Heart left ventricle (tissue), 16 donors: Measurements from ENCODE around the gene FABP6. TPM values are rescaled to one million over a fixed set of nuclear protein-coding genes. Genes with fewer than 3 reads are reported as not detected.

Experiments
- ATAC-seq, 4 donors: fragments of 200-7000 bp; cut with Tn5 transposase; one replicate each; pipeline ENCODE4 v1.9.1; 2020 to 2022; ENCODE audit warnings: moderate library complexity in 4 of 4, mild to moderate bottlenecking in 3 of 4, moderate number of reproducible peaks in 1 of 4
- DNase-seq, 5 donors: peaks; one replicate each; pipeline ENCODE4 v3.0.0-alpha.2; 2020
- H3K27ac ChIP-seq, 12 donors: fragments of 200-600 bp; sonication (generic) in 4 of 12; one replicate each; pipeline versions ENCODE4 v1.5.0 to v1.8.0; 2016 to 2022; ENCODE audit warnings: mild to moderate bottlenecking in 2 of 12
- H3K27me3 ChIP-seq, 9 donors: fragments of 200-600 bp; sonication (generic) in 2 of 9; one replicate each; pipeline versions ENCODE4 v1.5.1 to v1.8.0; 2016 to 2022; ENCODE audit warnings: mild to moderate bottlenecking in 3 of 9
- H3K36me3 ChIP-seq, 9 donors: fragments of 200-600 bp; sonication (generic) in 2 of 9; one replicate each; pipeline versions ENCODE4 v1.5.0 to v1.8.0; 2018 to 2022; ENCODE audit warnings: mild to moderate bottlenecking in 2 of 9
- H3K4me1 ChIP-seq, 12 donors: fragments of 200-600 bp; sonication (generic) in 4 of 12; one replicate each; pipeline versions ENCODE4 v1.5.0 to v1.8.0; 2016 to 2022; ENCODE audit warnings: mild to moderate bottlenecking in 3 of 12
- H3K4me3 ChIP-seq, 12 donors: fragments of 200-600 bp; sonication (generic) in 4 of 12; one replicate each; pipeline versions ENCODE4 v1.5.0 to v1.8.0; 2017 to 2022; ENCODE audit warnings: mild to moderate bottlenecking in 9 of 12, moderate library complexity in 4 of 12
- H3K9me3 ChIP-seq, 12 donors: fragments of 200-600 bp; sonication (generic) in 4 of 12; one replicate each; pipeline versions ENCODE4 v1.5.0 to v1.8.0; 2016 to 2022; ENCODE audit warnings: mild to moderate bottlenecking in 1 of 12
- POLR2A ChIP-seq, 2 donors: fragments of 450-650 bp; IDR thresholded peaks; one replicate each; pipeline ENCODE4 v1.6.1; 2017; ENCODE audit warnings: antibody characterized with exemption in 2 of 2, mild to moderate bottlenecking in 2 of 2, moderate library complexity in 2 of 2
- WGBS, 4 donors: extraction: QIAGEN DNeasy Blood & Tissue Kit in 2 of 4; methylation state at CpG; one replicate each; pipeline versions ENCODE4 v1.1.5 to v1.1.7; 2013 to 2018; 5-methylcytosine and 5-hydroxymethylcytosine counted together
- intact Hi-C, 10 donors: fragments of 100-400 bp; cut with DNase I; formaldehyde crosslinking; loops; one replicate each; pipeline versions ENCODE4 v1.11.1 to v1.14.2; 2022
- polyA plus RNA-seq, 2 donors: library from polyadenylated mRNA; stranded (reverse); fragments of 200-250 nt; gene quantifications; one replicate each; pipeline ENCODE4 v1.2.3, GENCODE V29; 2013
- total RNA-seq, 9 donors: library from RNA; depleted of rRNA in 2 of 9; stranded (reverse); fragments of >200 nt in 2 of 9; fragmentation: NEBNext Ultra II Directional in 3 of 9; extraction: Animal tissue kit (Norgen Biotek cat#: 25700) in 3 of 9; gene quantifications; one replicate each; pipeline versions ENCODE4 v1.1.0 to v1.2.4, GENCODE V29; 2016 to 2023
- TF ChIP-seq, protein P1 (sequence below), 12 donors: fragments of 200-600 bp; sonication (generic) in 4 of 12; IDR thresholded peaks; one replicate each; pipeline versions ENCODE4 v1.5.0 to v1.8.0; 2018 to 2022; ENCODE audit warnings: antibody characterized with exemption in 12 of 12, mild to moderate bottlenecking in 5 of 12
- donor health status: ischemic (EF 13 %, LVEDD 7.1; RV severe dilation, severe dysfunction).
- donor health status: healthy with polysubstance abuse.
- donor health status: DM: no; HTN: yes; CAD: no.
- donor health status: DM: no; HTN: no; CAD: no.
- donor health status: ischemic (EF 25% LVEDD 6.9; RV normal size, moderate dysfunction).
- donor health status: ischemic (EF 25% LVEDD 5.7; RV mildly dilated, moderate dysfunction).
- donor health status: healthy.
- donor health status: DM: yes; HTN: yes; CAD: no.
- donor health status: ischemic (EF 35%, LVEDD 5.7; RV mildly dilated, moderate dysfunction).
- donor health status: nonischemic (EF 11% LVEDD 7.7; RV severe dilation, severe dysfunction).
- donor health status: DM: yes; HTN: yes; CAD: no.
- donor health status: PGD.
- donor health status: ischemic (EF 29% LVEDD 5.4; RV normal size, mild dysfunction).
- donor health status: nonischemic (EF 23%, LVEDD 6.1; RV moderate dilation, normal function).

The FABP6 gene
- total and polyA plus RNA-seq, 11 donors, result 0.25 to 6.2 (median 2.3) TPM

DNA sequence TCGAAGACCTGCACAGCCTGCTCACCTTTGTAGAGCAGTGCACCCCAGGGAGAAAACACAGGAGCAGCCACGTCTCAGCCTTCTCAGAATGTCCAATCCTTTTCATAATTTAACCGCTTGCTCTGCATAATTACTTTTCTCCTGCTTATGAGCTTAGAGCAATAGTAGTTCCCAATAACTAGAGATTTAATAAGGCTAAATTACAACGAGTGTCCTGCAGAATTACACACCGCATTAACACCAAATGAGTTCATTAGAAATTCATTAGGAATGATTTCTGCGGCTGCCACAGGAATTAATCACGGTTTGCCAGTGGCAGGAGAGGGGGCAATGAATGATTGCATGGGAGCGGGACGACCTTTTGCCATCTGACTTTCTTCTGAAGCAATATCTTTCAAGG is 18.7 kb upstream of the FABP6 start:
- intact Hi-C loops, result loop anchor here in 1 of 10 donors (5.0 kb wide), 1 partner anchor 122 kb away; no protein-coding TSS in a partner anchor
- Histone ChIP-seq H3K36me3 (no peaks in the 10 kb centered on the region), H3K27ac (no peak overlapping the region), H3K4me3 (no peak overlapping the region), H3K4me1 (peaks cover 0 to 5% (median 0%) of the 10 kb centered on the region in 12 donors), H3K27me3 (no peaks in the 10 kb centered on the region), H3K9me3 (no peaks in the 10 kb centered on the region)
- DNase-seq (no peak), ATAC-seq (no peak)
- WGBS, 4 donors, result 85 to 92% (median 89%) methylated on average over 9 of the region's 9 CpGs
- TF ChIP-seq, protein P1, sequence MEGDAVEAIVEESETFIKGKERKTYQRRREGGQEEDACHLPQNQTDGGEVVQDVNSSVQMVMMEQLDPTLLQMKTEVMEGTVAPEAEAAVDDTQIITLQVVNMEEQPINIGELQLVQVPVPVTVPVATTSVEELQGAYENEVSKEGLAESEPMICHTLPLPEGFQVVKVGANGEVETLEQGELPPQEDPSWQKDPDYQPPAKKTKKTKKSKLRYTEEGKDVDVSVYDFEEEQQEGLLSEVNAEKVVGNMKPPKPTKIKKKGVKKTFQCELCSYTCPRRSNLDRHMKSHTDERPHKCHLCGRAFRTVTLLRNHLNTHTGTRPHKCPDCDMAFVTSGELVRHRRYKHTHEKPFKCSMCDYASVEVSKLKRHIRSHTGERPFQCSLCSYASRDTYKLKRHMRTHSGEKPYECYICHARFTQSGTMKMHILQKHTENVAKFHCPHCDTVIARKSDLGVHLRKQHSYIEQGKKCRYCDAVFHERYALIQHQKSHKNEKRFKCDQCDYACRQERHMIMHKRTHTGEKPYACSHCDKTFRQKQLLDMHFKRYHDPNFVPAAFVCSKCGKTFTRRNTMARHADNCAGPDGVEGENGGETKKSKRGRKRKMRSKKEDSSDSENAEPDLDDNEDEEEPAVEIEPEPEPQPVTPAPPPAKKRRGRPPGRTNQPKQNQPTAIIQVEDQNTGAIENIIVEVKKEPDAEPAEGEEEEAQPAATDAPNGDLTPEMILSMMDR (IDR thresholded peaks at IDR 0.05), result no peak
- no peak for TF ChIP-seq POLR2A (IDR thresholded peaks at IDR 0.05)

DNA sequence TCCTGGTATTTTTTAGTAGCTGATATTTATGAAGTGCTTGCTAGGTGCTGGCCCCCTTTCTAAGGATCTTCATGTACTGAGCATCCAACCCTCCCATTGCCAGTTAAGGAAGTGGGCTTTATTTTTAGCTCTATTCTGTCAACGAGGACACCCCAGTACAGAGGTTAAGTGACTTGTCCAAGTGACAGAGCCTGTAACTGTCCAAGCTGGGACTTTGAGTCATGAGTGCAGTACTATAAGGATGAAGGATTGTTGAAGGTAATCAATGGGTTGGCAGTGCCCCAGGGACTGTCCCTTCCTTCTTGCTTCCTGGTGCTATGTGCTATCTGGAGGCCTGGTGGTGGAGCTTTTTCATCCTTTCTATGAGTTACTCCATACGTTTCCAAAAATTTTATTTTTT is 18.0 kb upstream of the FABP6 start:
- intact Hi-C loops, result loop anchor here in 1 of 10 donors (5.0 kb wide), 1 partner anchor 121 kb away; no protein-coding TSS in a partner anchor
- DNase-seq, result no peak
- no peak overlapping the region for H3K27ac ChIP-seq
- H3K4me3 ChIP-seq, result no peak overlapping the region
- H3K36me3 ChIP-seq, result no peaks in the 10 kb centered on the region
- peaks cover 0 to 5% (median 0%) of the 10 kb centered on the region in 12 donors for H3K4me1 ChIP-seq
- 38 to 47% (median 43%) methylated on average over 2 of the region's 2 CpGs for WGBS, 4 donors
- no peaks in the 10 kb centered on the region for H3K9me3 ChIP-seq
- no peak for TF ChIP-seq POLR2A (IDR thresholded peaks at IDR 0.05)
- TF ChIP-seq, protein P1 (IDR thresholded peaks at IDR 0.05), result no peak
- no peaks in the 10 kb centered on the region for H3K27me3 ChIP-seq
- ATAC-seq, result peak; percentile 76 to 92 (median 88)

DNA sequence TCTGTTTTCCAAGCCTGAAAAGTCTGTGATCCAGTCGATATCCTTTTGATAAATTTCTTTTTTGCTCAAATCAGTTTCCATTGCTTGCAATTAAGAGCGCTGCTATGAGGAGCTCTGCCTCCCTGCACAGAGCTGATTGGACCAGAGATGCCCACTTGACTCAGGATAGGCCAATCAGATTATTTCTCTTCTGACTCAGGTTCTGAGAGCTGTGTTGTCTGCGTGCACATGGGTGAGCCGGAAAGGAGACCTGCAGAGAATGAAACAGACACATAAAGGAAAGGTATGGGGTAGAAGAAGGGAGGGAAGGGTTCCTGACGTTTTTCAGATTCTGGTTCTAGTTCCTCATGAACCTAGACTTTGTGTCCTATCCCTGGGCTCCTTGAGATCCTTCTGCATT is 15.8 kb upstream of the FABP6 start:
- H3K27me3 ChIP-seq, result no peaks in the 10 kb centered on the region
- peaks cover 0 to 5% (median 0%) of the 10 kb centered on the region in 12 donors for H3K4me1 ChIP-seq
- H3K27ac ChIP-seq, result no peak overlapping the region
- DNase-seq (no peak), ATAC-seq (peak in 1 of 4 donors; percentile 43)
- intact Hi-C loops, result loop anchor here in 1 of 10 donors (5.0 kb wide), 1 partner anchor 119 kb away; no protein-coding TSS in a partner anchor
- WGBS, 4 donors, result 77 to 86% (median 84%) methylated on average over 5 of the region's 5 CpGs
- H3K9me3 ChIP-seq, result no peaks in the 10 kb centered on the region
- no peak overlapping the region for H3K4me3 ChIP-seq
- TF ChIP-seq, protein P1 (IDR thresholded peaks at IDR 0.05), result no peak
- no peak for TF ChIP-seq POLR2A (IDR thresholded peaks at IDR 0.05)
- H3K36me3 ChIP-seq, result no peaks in the 10 kb centered on the region

DNA sequence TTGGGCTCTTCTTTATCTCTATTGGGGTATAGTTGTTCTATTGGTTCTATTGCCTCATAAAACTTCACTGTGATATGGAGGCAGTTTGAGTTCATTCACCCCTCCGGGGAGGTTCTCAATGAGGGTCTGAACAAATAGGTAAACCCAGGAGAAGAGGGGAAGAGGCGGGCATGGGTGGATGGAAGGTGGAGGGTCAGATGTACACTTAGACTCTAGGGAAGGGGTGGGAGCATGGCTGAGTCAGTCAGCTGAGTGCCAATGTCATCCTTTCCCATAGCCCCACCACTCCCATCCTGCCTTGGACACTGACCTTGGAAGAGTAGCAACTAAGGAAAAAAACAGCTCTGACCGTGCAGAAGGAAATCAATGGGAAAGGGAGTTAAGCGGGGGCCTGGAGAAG is 9.9 kb upstream of the FABP6 start:
- Histone ChIP-seq H3K4me1 (no peaks in the 10 kb centered on the region), H3K4me3 (no peak overlapping the region), H3K27ac (no peak overlapping the region), H3K36me3 (no peaks in the 10 kb centered on the region), H3K9me3 (no peaks in the 10 kb centered on the region), H3K27me3 (no peaks in the 10 kb centered on the region)
- TF ChIP-seq, protein P1 (IDR thresholded peaks at IDR 0.05), result no peak
- DNase-seq (no peak), ATAC-seq (no peak)
- intact Hi-C loops, result no loop called here
- WGBS, 4 donors, result 57 to 75% (median 67%) methylated on average over 4 of the region's 4 CpGs
